KMS-11 (cell line): ENCODE data around the gene COL23A1.

Source experiments
- H2AFZ ChIP-seq: fragments of 200-600 bp; sonication (generic); 2 replicates; pipeline ENCODE4 v1.6.1; 2016; ENCODE audit warnings: antibody characterized with exemption, mixed run types, low read depth
- H3K27ac ChIP-seq: fragments of 200-600 bp; sonication (generic); 2 replicates; pipeline ENCODE4 v1.6.1; 2016; ENCODE audit warnings: mild to moderate bottlenecking, mixed run types
- H3K27me3 ChIP-seq: fragments of 200-600 bp; sonication (generic); 2 replicates; pipeline ENCODE4 v1.6.1; 2017; ENCODE audit warnings: mild to moderate bottlenecking, low read depth, mixed run types, moderate library complexity; ENCODE audit not compliant: insufficient read depth
- H3K36me3 ChIP-seq: fragments of 200-600 bp; sonication (generic); 2 replicates; pipeline ENCODE4 v1.6.1; 2017; ENCODE audit warnings: mild to moderate bottlenecking, mixed run types; ENCODE audit not compliant: insufficient read depth
- H3K4me1 ChIP-seq: fragments of 200-600 bp; sonication (generic); 2 replicates; pipeline ENCODE4 v1.6.1; 2016; ENCODE audit warnings: mild to moderate bottlenecking, low read depth, mixed run types; ENCODE audit not compliant: poor library complexity, severe bottlenecking
- H3K4me2 ChIP-seq: fragments of 200-600 bp; sonication (generic); 2 replicates; pipeline ENCODE4 v1.7.0; 2016; ENCODE audit warnings: mild to moderate bottlenecking, mixed run types
- H3K4me3 ChIP-seq: fragments of 200-600 bp; sonication (generic); IDR thresholded peaks from 2 replicates; pipeline ENCODE4 v1.6.1; 2017; ENCODE audit warnings: low read depth, low read length, mixed read lengths; ENCODE audit not compliant: insufficient read depth
- H3K79me2 ChIP-seq: fragments of 200-600 bp; sonication (generic); 2 replicates; pipeline ENCODE4 v1.6.1; 2016; ENCODE audit warnings: low read depth, mixed run types; ENCODE audit not compliant: insufficient read depth
- H3K9ac ChIP-seq: fragments of 200-600 bp; sonication (generic); 2 replicates; pipeline ENCODE4 v1.6.1; 2016; ENCODE audit warnings: mild to moderate bottlenecking, mixed run types
- H4K20me1 ChIP-seq: fragments of 200-600 bp; sonication (generic); 2 replicates; pipeline ENCODE4 v1.6.1; 2016; ENCODE audit warnings: mild to moderate bottlenecking, mixed run types; ENCODE audit not compliant: insufficient read depth
- TF ChIP-seq, protein P1 (sequence below): fragments of 200-600 bp; sonication (generic); conservative IDR thresholded peaks from 2 replicates; pipeline ENCODE4 v1.6.1; 2017; ENCODE audit warnings: low read depth, mild to moderate bottlenecking, antibody characterized with exemption, low read length, moderate library complexity, mixed read lengths

The COL23A1 gene

DNA sequence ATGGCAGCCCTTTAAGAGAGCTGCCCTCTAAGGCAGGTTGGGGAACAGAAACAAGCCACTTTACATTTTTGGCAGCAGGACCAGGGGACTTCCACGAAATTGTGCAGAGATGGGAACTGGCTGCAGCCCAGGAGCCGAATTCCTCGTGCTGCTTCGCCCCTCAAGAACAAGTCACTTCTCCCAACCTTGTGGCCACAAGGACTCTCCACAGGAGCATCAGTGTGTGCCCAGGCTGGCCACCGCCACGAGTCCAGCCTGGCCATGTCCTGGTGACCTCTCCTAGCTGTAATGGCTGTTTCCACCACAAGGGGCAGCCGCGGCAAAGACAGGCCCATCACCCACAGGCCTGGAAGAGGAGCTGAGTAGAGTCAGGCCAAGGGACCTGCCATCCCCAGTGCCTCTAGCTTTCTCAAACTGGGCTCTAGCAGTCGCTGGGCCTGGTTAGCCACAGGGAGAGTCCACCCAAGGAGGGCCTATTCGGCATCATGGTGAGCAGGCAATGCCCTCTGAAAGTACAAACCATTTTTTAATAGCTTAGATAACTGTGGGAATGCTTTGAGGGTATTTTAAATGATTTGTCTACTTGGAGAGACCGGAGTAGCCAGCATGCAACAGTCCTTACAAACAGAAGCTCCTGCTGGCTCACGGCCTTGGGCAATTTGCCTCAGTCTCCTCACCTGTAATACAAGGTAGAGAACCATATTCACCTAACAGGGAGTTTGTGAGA, 129.0 kb downstream of the COL23A1 start:
- no peak overlapping the region for H3K4me2 ChIP-seq
- H3K36me3 ChIP-seq: no peaks in the 10 kb centered on the region
- H4K20me1 ChIP-seq: no peaks in the 10 kb centered on the region
- no peak overlapping the region for H3K9ac ChIP-seq
- no peaks in the 10 kb centered on the region for H3K27me3 ChIP-seq
- H3K4me1 ChIP-seq: no peaks in the 10 kb centered on the region
- H3K27ac ChIP-seq: no peak overlapping the region
- no peak overlapping the region for H2AFZ ChIP-seq
- H3K4me3 ChIP-seq: no peak overlapping the region
- H3K79me2 ChIP-seq: no peaks in the 10 kb centered on the region
- TF ChIP-seq, protein P1, sequence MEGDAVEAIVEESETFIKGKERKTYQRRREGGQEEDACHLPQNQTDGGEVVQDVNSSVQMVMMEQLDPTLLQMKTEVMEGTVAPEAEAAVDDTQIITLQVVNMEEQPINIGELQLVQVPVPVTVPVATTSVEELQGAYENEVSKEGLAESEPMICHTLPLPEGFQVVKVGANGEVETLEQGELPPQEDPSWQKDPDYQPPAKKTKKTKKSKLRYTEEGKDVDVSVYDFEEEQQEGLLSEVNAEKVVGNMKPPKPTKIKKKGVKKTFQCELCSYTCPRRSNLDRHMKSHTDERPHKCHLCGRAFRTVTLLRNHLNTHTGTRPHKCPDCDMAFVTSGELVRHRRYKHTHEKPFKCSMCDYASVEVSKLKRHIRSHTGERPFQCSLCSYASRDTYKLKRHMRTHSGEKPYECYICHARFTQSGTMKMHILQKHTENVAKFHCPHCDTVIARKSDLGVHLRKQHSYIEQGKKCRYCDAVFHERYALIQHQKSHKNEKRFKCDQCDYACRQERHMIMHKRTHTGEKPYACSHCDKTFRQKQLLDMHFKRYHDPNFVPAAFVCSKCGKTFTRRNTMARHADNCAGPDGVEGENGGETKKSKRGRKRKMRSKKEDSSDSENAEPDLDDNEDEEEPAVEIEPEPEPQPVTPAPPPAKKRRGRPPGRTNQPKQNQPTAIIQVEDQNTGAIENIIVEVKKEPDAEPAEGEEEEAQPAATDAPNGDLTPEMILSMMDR: peak; percentile 60

DNA sequence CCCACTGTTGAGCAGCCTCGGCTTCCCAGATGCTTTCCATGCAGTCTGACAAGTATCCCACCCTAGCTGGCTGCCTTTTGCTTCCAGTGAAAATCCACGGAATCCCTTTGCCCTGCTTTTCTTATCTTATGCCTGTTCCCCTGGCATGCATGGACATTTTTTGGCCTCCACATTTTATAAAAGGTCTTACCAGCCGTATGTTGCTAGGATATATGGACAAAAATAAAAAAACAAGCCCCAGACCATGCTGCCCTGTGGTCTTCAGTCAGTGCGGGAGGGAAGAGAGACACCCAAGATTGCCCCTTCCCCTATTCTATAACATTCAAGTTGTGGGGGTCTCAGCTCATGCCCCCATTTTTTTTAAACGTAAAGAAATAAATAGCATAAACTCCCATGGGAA, 129.6 kb downstream of the COL23A1 start:
- H3K4me3 ChIP-seq: no peak overlapping the region
- no peak overlapping the region for H2AFZ ChIP-seq
- H3K79me2 ChIP-seq: no peaks in the 10 kb centered on the region
- H3K9ac ChIP-seq: no peak overlapping the region
- no peaks in the 10 kb centered on the region for H3K4me1 ChIP-seq
- no peaks in the 10 kb centered on the region for H3K36me3 ChIP-seq
- TF ChIP-seq, protein P1: no peak
- no peak overlapping the region for H3K4me2 ChIP-seq
- H4K20me1 ChIP-seq: no peaks in the 10 kb centered on the region
- no peak overlapping the region for H3K27ac ChIP-seq
- H3K27me3 ChIP-seq: peaks cover 4% of the 10 kb centered on the region; the same call in 1 of the 2 replicates

DNA sequence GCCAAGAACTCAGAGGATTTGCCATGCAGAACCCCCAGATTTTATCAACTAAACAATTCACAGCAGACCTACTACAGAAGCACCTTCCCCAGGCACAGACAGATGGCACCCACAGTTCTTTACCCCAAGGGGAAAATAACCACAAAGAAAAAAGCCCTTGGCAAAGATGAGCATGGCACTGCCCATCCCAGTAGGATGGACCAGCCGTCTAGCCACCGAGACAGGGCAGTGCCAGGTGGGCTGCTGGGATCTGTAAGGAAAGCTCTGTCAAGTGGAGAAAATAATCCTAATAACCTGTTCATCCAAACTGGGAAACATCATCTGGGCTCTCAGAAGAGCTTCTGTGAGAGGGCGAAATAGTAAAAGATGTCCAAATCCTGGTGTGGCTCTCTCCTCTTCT, 130.0 kb downstream of the COL23A1 start:
- Histone ChIP-seq H2AFZ (no peak overlapping the region), H3K27ac (no peak overlapping the region), H3K27me3 (peaks cover 4% of the 10 kb centered on the region; the same call in 1 of the 2 replicates), H3K4me2 (no peak overlapping the region), H4K20me1 (no peaks in the 10 kb centered on the region), H3K4me1 (no peaks in the 10 kb centered on the region), H3K9ac (no peak overlapping the region), H3K36me3 (no peaks in the 10 kb centered on the region), H3K79me2 (no peaks in the 10 kb centered on the region), H3K4me3 (no peak overlapping the region)
- TF ChIP-seq, protein P1: no peak

DNA sequence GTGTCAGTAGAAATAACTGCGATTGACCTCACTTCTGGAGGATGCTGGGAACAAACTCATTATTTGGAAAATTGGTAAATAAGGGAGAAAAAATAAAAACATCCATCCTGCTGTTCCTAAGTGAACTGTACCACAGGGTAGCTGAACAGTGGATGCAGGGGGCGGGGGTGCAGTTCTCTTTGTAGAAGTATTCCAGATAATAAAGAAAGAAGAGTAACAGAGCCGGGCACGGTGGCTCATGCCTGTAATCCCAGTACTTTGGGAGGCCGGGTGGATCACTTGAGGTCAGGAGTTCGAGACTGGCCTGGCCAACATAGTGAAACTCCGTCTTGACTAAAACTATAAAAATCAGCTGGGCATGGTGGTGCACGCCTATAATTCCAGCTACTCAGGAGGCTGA, 132.1 kb downstream of the COL23A1 start:
- no peak overlapping the region for H2AFZ ChIP-seq
- no peak overlapping the region for H3K9ac ChIP-seq
- H3K36me3 ChIP-seq: no peaks in the 10 kb centered on the region
- no peak overlapping the region for H3K27ac ChIP-seq
- TF ChIP-seq, protein P1: no peak
- H3K4me2 ChIP-seq: no peak overlapping the region
- no peak overlapping the region for H3K4me3 ChIP-seq
- no peaks in the 10 kb centered on the region for H3K4me1 ChIP-seq
- H3K79me2 ChIP-seq: no peaks in the 10 kb centered on the region
- peaks cover 4% of the 10 kb centered on the region; the same call in 1 of the 2 replicates for H3K27me3 ChIP-seq
- no peaks in the 10 kb centered on the region for H4K20me1 ChIP-seq
